ENCODE measurements around the gene ZHX3. TPM values are rescaled to one million over a fixed set of nuclear protein-coding genes. Genes with fewer than 3 reads are reported as not detected.

The ZHX3 gene
- total RNA-seq, 1 donor: 36.6 TPM

DNA sequence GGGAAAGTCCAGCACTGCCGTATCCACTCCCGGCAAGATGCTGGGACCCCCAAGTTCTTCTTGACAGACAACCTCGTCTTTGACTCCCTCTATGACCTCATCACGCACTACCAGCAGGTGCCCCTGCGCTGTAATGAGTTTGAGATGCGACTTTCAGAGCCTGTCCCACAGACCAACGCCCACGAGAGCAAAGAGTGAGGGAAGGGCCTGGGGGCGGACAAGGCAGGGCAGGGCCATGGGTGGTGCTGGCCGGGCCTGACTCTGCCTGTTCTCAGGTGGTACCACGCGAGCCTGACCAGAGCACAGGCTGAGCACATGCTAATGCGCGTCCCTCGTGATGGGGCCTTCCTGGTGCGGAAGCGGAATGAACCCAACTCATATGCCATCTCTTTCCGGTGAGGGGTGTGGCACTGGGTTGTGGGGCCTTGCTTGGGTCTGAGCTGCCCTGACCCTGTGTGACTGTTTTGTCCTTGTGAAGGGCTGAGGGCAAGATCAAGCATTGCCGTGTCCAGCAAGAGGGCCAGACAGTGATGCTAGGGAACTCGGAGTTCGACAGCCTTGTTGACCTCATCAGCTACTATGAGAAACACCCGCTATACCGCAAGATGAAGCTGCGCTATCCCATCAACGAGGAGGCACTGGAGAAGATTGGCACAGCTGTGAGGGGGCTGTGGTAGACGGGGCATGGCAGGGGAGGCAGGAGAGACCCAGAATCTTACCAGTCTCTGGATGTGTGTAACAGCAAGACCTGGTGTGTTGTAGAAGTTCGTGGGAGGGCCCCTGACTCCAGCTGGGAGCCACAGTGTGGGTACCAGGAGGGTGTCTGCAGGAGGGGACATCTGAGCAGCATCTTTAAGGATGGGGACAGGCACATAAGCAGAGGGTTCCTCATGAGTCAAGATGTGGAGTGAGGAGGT is 151.1 kb downstream of the ZHX3 start:
- H3K36me3 ChIP-seq (ENCODE audit: insufficient read depth, low read length): peaks cover 75% of the 10 kb centered on the region
- H3K27me3 ChIP-seq (ENCODE audit: insufficient read depth, low read length): no peaks in the 10 kb centered on the region
- peak; percentile 65 for DNase-seq (ENCODE audit: insufficient read length, low spot score, missing footprints)
- no peak overlapping the region for H3K27ac ChIP-seq (ENCODE audit: low read depth, low read length)
- no peaks in the 10 kb centered on the region for H3K4me1 ChIP-seq (ENCODE audit: insufficient read depth, low read length)
- H3K79me2 ChIP-seq (ENCODE audit: insufficient read depth, low read length): peaks cover 4% of the 10 kb centered on the region
- no peak overlapping the region for H2AFZ ChIP-seq (ENCODE audit: low read length)
- TF ChIP-seq, protein P1, sequence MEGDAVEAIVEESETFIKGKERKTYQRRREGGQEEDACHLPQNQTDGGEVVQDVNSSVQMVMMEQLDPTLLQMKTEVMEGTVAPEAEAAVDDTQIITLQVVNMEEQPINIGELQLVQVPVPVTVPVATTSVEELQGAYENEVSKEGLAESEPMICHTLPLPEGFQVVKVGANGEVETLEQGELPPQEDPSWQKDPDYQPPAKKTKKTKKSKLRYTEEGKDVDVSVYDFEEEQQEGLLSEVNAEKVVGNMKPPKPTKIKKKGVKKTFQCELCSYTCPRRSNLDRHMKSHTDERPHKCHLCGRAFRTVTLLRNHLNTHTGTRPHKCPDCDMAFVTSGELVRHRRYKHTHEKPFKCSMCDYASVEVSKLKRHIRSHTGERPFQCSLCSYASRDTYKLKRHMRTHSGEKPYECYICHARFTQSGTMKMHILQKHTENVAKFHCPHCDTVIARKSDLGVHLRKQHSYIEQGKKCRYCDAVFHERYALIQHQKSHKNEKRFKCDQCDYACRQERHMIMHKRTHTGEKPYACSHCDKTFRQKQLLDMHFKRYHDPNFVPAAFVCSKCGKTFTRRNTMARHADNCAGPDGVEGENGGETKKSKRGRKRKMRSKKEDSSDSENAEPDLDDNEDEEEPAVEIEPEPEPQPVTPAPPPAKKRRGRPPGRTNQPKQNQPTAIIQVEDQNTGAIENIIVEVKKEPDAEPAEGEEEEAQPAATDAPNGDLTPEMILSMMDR (IDR thresholded peaks at IDR 0.05; ENCODE audit: extremely low read depth, low read depth, low read length): no peak
- H3K4me3 ChIP-seq (ENCODE audit: insufficient read depth, low read length): no peak overlapping the region
- H3K4me2 ChIP-seq (ENCODE audit: insufficient read depth, low read length): no peak overlapping the region
- peaks cover 9% of the 10 kb centered on the region for H4K20me1 ChIP-seq (ENCODE audit: insufficient read depth, low read length)
- no peaks in the 10 kb centered on the region for H3K9me3 ChIP-seq (ENCODE audit: low read depth, low read length)

DNA sequence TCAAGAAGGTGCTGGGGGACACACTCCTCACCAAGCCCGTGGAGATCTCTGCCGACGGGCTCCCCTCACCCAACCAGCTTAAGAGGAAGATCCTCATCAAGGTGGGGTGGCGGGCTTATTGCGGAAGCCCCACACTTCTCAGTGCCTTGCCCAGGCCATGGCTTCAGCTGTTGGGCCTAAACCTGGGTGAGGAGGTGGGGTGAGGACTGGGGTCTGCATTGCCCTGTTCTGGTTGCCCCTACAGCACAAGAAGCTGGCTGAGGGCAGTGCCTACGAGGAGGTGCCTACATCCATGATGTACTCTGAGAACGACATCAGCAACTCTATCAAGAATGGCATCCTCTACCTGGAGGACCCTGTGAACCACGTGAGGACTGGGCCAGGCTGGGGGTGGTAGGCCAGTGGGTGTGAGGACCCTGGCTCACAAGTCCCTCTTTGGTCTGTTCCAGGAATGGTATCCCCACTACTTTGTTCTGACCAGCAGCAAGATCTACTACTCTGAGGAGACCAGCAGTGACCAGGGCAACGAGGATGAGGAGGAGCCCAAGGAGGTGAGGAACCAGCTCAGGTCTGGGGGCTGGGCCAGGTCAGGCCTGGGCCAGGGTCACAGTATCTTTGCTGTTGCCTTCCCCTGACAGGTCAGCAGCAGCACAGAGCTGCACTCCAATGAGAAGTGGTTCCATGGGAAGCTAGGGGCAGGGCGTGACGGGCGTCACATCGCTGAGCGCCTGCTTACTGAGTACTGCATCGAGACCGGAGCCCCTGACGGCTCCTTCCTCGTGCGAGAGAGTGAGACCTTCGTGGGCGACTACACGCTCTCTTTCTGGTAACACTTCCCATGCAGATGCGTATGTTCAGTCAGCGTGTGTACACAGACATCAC is 152.3 kb downstream of the ZHX3 start:
- H3K79me2 ChIP-seq (ENCODE audit: insufficient read depth, low read length): peaks cover 7% of the 10 kb centered on the region
- TF ChIP-seq, protein P1 (IDR thresholded peaks at IDR 0.05; ENCODE audit: extremely low read depth, low read depth, low read length): no peak
- H3K27me3 ChIP-seq (ENCODE audit: insufficient read depth, low read length): no peaks in the 10 kb centered on the region
- peaks cover 7% of the 10 kb centered on the region for H4K20me1 ChIP-seq (ENCODE audit: insufficient read depth, low read length)
- H2AFZ ChIP-seq (ENCODE audit: low read length): no peak overlapping the region
- peak; percentile 45 for DNase-seq (ENCODE audit: insufficient read length, low spot score, missing footprints)
- H3K27ac ChIP-seq (ENCODE audit: low read depth, low read length): no peak overlapping the region
- peaks cover 71% of the 10 kb centered on the region for H3K36me3 ChIP-seq (ENCODE audit: insufficient read depth, low read length)
- no peaks in the 10 kb centered on the region for H3K4me1 ChIP-seq (ENCODE audit: insufficient read depth, low read length)
- H3K4me2 ChIP-seq (ENCODE audit: insufficient read depth, low read length): no peak overlapping the region
- no peaks in the 10 kb centered on the region for H3K9me3 ChIP-seq (ENCODE audit: low read depth, low read length)
- H3K4me3 ChIP-seq (ENCODE audit: insufficient read depth, low read length): no peak overlapping the region

DNA sequence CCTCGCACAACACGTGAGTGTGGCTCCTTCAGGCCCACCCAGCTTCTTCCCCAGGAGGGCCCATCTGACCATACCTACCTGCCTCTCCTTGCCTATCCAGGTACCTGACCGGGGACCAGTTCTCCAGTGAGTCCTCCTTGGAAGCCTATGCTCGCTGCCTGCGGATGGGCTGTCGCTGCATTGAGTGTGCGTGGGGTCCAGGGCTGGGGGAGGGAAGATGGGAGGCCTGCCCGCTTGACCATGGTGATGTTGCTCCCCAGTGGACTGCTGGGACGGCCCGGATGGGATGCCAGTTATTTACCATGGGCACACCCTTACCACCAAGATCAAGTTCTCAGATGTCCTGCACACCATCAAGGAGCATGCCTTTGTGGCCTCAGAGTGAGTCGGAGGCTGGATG is 153.7 kb downstream of the ZHX3 start:
- Histone ChIP-seq H3K79me2 (ENCODE audit: insufficient read depth, low read length) (peaks cover 20% of the 10 kb centered on the region), H3K9me3 (ENCODE audit: low read depth, low read length) (no peaks in the 10 kb centered on the region), H3K4me1 (ENCODE audit: insufficient read depth, low read length) (no peaks in the 10 kb centered on the region), H3K27me3 (ENCODE audit: insufficient read depth, low read length) (no peaks in the 10 kb centered on the region), H2AFZ (ENCODE audit: low read length) (no peak overlapping the region), H4K20me1 (ENCODE audit: insufficient read depth, low read length) (peaks cover 17% of the 10 kb centered on the region), H3K4me2 (ENCODE audit: insufficient read depth, low read length) (no peak overlapping the region), H3K4me3 (ENCODE audit: insufficient read depth, low read length) (no peak overlapping the region), H3K36me3 (ENCODE audit: insufficient read depth, low read length) (peaks cover 61% of the 10 kb centered on the region), H3K27ac (ENCODE audit: low read depth, low read length) (no peak overlapping the region)
- DNase-seq (ENCODE audit: insufficient read length, low spot score, missing footprints): peak; percentile 72
- TF ChIP-seq, protein P1 (IDR thresholded peaks at IDR 0.05; ENCODE audit: extremely low read depth, low read depth, low read length): no peak
